ENCODE results near the gene KCNB1. TPM values are rescaled to one million over a fixed set of nuclear protein-coding genes. Genes with fewer than 3 reads are reported as not detected.

Gene KCNB1
- total RNA-seq, 1 experiment from 2014 or later = 0.68 TPM

GRCh38 chr20:49344975-49345374 is 137.5 kb downstream of the KCNB1 start:
- no peaks in the 10 kb centered on the region for H3K9me3 Mint-ChIP-seq
- H4K5ac ChIP-seq (ENCODE audit: insufficient read length, low read depth, low read length) = no peak overlapping the region
- H3K79me2 ChIP-seq (ENCODE audit: insufficient read depth, low read length) = no peaks in the 10 kb centered on the region
- H2BK20ac ChIP-seq (ENCODE audit: low read depth, low read length, poor library complexity, severe bottlenecking) = peak overlapping the region; percentile 45
- H3K79me1 ChIP-seq (ENCODE audit: insufficient read depth, low read depth, low read length, poor library complexity, severe bottlenecking) = no peaks in the 10 kb centered on the region
- H3K27ac Mint-ChIP-seq = no peak overlapping the region
- peaks cover 4 to 15% of the 10 kb centered on the region in 2 experiments; a peak in 3 of 4 replicates for H3K4me1 Mint-ChIP-seq
- H3K27me3 Mint-ChIP-seq (ENCODE audit: low read depth) = peaks cover 4% of the 10 kb centered on the region
- H2AK5ac ChIP-seq (ENCODE audit: insufficient read length, low read length) = no peak overlapping the region
- WGBS (ENCODE audit: extremely low coverage, insufficient read length, low lambda C conversion rate) = no CpG with 5 or more reads among the region's 9 CpGs
- H2BK12ac ChIP-seq (ENCODE audit: insufficient read length, low read depth, low read length) = no peak overlapping the region
- H3K23ac ChIP-seq (ENCODE audit: insufficient read length, low read depth, low read length) = no peak overlapping the region
- H3K36me3 Mint-ChIP-seq (ENCODE audit: insufficient read depth in 1 of 3, low read depth in 3 of 3) = no peaks in the 10 kb centered on the region
- no peak overlapping the region for H3K9ac ChIP-seq (ENCODE audit: extremely low read depth, insufficient read length, low read length)
- no peak overlapping the region for H3K4me3 Mint-ChIP-seq
- no peak overlapping the region for H3K56ac ChIP-seq (ENCODE audit: insufficient read length, low read depth, low read length)
- H2AFZ ChIP-seq (ENCODE audit: low read length) = no peak overlapping the region
- H3K4ac ChIP-seq (ENCODE audit: low read depth, low read length) = no peak overlapping the region
- H2BK120ac ChIP-seq (ENCODE audit: low read depth, low read length, poor library complexity, severe bottlenecking) = no peak overlapping the region
- H3K9me3 ChIP-seq (ENCODE audit: control insufficient read depth, low read depth, low read length) = no peaks in the 10 kb centered on the region
- no peak overlapping the region for H3K14ac ChIP-seq (ENCODE audit: insufficient read depth, low read length)
- H4K20me1 ChIP-seq (ENCODE audit: control insufficient read depth, insufficient read depth, insufficient read length) = no peaks in the 10 kb centered on the region
- no peak for TF ChIP-seq CTCF (conservative IDR thresholded peaks at IDR 0.05)
- H3K4me2 ChIP-seq (ENCODE audit: insufficient read depth, insufficient read length, low read length) = no peak overlapping the region
- H4K8ac ChIP-seq (replicated peaks; ENCODE audit: insufficient read length, low read depth, low read length) = no peak overlapping the region
- no peaks in the 10 kb centered on the region for H3K27me3 ChIP-seq (ENCODE audit: insufficient read depth, low read length)
- H2BK5ac ChIP-seq (ENCODE audit: insufficient read length, low read length) = no peak overlapping the region
- DNase-seq = no peak
- H3K18ac ChIP-seq (ENCODE audit: insufficient read length, low read depth, low read length) = no peak overlapping the region
- H3K23me2 ChIP-seq (ENCODE audit: insufficient read length, low read depth, low read length, poor library complexity, severe bottlenecking) = no peaks in the 10 kb centered on the region
- H3K27ac ChIP-seq (ENCODE audit: insufficient read length, low read depth, low read length) = no peak overlapping the region
- H3T11ph ChIP-seq (ENCODE audit: low read length) = no peak overlapping the region
- no peak overlapping the region for H2BK15ac ChIP-seq (ENCODE audit: low read depth, low read length)
- no peak overlapping the region for H4K91ac ChIP-seq (ENCODE audit: insufficient read length, low read depth, low read length)
- H3K4me1 ChIP-seq (ENCODE audit: insufficient read depth, low read length) = no peaks in the 10 kb centered on the region

Measured in H9 (cell line).